Neuronal stem cell (in vitro differentiated cells): Measurements from ENCODE around the gene AP1M2.

ENCODE experiments used
- DNase-seq: peaks from one replicate; pipeline ENCODE4 v3.0.0-alpha.2; 2013; ENCODE audit warnings: low spot score
- H2AFZ ChIP-seq: one replicate; pipeline ENCODE4 v1.6.1; 2013; ENCODE audit warnings: mild to moderate bottlenecking, low read length, inconsistent platforms
- H2AK5ac ChIP-seq: 2 replicates; pipeline ENCODE4 v1.6.1; 2013; ENCODE audit warnings: low read depth, mild to moderate bottlenecking, inconsistent platforms, low read length, moderate library complexity, mixed read lengths
- H2BK120ac ChIP-seq: 2 replicates; pipeline ENCODE4 v1.6.1; 2013; ENCODE audit warnings: low read depth, mild to moderate bottlenecking, inconsistent platforms, low read length, moderate library complexity, mixed read lengths
- H2BK12ac ChIP-seq: one replicate; pipeline ENCODE4 v1.6.1; 2013; ENCODE audit warnings: low read length, inconsistent platforms
- H2BK15ac ChIP-seq: 2 replicates; pipeline ENCODE4 v1.6.1; 2013; ENCODE audit warnings: mild to moderate bottlenecking, low read length, inconsistent platforms, mixed read lengths
- H2BK5ac ChIP-seq: one replicate; pipeline ENCODE4 v1.6.1; 2013; ENCODE audit warnings: inconsistent platforms, mild to moderate bottlenecking, low read length, moderate library complexity
- H3K14ac ChIP-seq: one replicate; pipeline ENCODE4 v1.6.1; 2013; ENCODE audit warnings: low read length, inconsistent platforms
- H3K18ac ChIP-seq: 2 replicates; pipeline ENCODE4 v1.6.1; 2013; ENCODE audit warnings: low read length, inconsistent platforms
- H3K23ac ChIP-seq: 2 replicates; pipeline ENCODE4 v1.6.1; 2013; ENCODE audit warnings: low read depth, mild to moderate bottlenecking, mixed read lengths, low read length, inconsistent platforms; ENCODE audit not compliant: poor library complexity
- H3K27ac ChIP-seq: replicated peaks from 3 replicates; pipeline ENCODE4 v1.5.1; 2013; ENCODE audit warnings: low read length, inconsistent platforms
- H3K27me3 ChIP-seq, 3 experiments: 2 replicates each; pipeline ENCODE4 v1.6.1; 2013; ENCODE audit warnings: low read length in 3 of 3, mild to moderate bottlenecking in 2 of 3, inconsistent platforms in 1 of 3, low read depth in 1 of 3, mixed read lengths in 1 of 3, moderate library complexity in 1 of 3; ENCODE audit not compliant: control insufficient read depth in 3 of 3, insufficient read depth in 3 of 3
- H3K36me3 ChIP-seq, 2 donors: replicated peaks in 1 of 2; 2 replicates each; pipeline ENCODE4 v1.6.1; 2013; ENCODE audit warnings: low read length in 2 of 2; ENCODE audit not compliant: control insufficient read depth in 2 of 2, insufficient read depth in 2 of 2
- H3K4ac ChIP-seq: 2 replicates; pipeline ENCODE4 v1.6.1; 2013; ENCODE audit warnings: inconsistent platforms, mild to moderate bottlenecking, low read length, moderate library complexity
- H3K4me1 ChIP-seq, 2 donors: 1 replicate in 1 of 2; 2 replicates in 1 of 2; pipeline ENCODE4 v1.6.1; 2013; ENCODE audit warnings: low read length in 2 of 2, low read depth in 1 of 2; ENCODE audit not compliant: control insufficient read depth in 2 of 2, insufficient read depth in 1 of 2
- H3K4me2 ChIP-seq: one replicate; pipeline ENCODE4 v1.6.1; 2013; ENCODE audit warnings: mild to moderate bottlenecking, low read length, inconsistent platforms; ENCODE audit not compliant: insufficient read depth, poor library complexity, severe bottlenecking
- H3K4me3 ChIP-seq, 2 donors: 2 replicates each; pipeline ENCODE4 v1.5.1; 2013; ENCODE audit warnings: low read length in 2 of 2, mild to moderate bottlenecking in 2 of 2, inconsistent platforms in 1 of 2, moderate library complexity in 1 of 2
- H3K79me1 ChIP-seq: one replicate; pipeline ENCODE4 v1.6.1; 2013; ENCODE audit warnings: low read depth, mild to moderate bottlenecking, inconsistent platforms, low read length, moderate library complexity
- H3K9ac ChIP-seq: one replicate; pipeline ENCODE4 v1.6.1; 2013; ENCODE audit warnings: mild to moderate bottlenecking, low read depth, low read length, inconsistent platforms; ENCODE audit not compliant: poor library complexity
- H3K9me3 ChIP-seq, 2 donors: replicated peaks in 1 of 2; 2 replicates each; pipeline versions ENCODE3 to v1.6.1; 2013; ENCODE audit warnings: low read length in 2 of 2, mild to moderate bottlenecking in 2 of 2, inconsistent platforms in 1 of 2, low read depth in 1 of 2, mixed read lengths in 1 of 2, moderate library complexity in 1 of 2; ENCODE audit not compliant: control insufficient read depth in 2 of 2, insufficient read depth in 1 of 2
- H4K8ac ChIP-seq: one replicate; pipeline ENCODE4 v1.6.1; 2013; ENCODE audit warnings: low read depth, mild to moderate bottlenecking, inconsistent platforms, low read length, moderate library complexity
- H4K91ac ChIP-seq: one replicate; pipeline ENCODE4 v1.6.1; 2013; ENCODE audit warnings: low read length, low read depth, mild to moderate bottlenecking, inconsistent platforms; ENCODE audit not compliant: poor library complexity
- WGBS, 2 donors: extraction: QIAGEN DNeasy Blood & Tissue Kit; methylation state at CpG; one replicate each; pipeline ENCODE4 v1.1.7; 2013; ENCODE audit warnings: missing lambda C conversion rate in 2 of 2, mixed read lengths in 1 of 2; ENCODE audit not compliant: insufficient read length in 2 of 2, insufficient replicate concordance in 1 of 2; ENCODE audit errors: extremely low coverage in 2 of 2; 5-methylcytosine and 5-hydroxymethylcytosine counted together

AP1M2 gene

GRCh38 chr19:10565028-10565566 lies 22.0 kb downstream of the AP1M2 start:
- Histone ChIP-seq H3K79me1 (peaks cover 7% of the 10 kb centered on the region), H2BK5ac (peak overlapping the region; percentile 39), H2BK15ac (peak overlapping the region; percentile 89), H3K9me3 (peaks cover 0 to 2% of the 10 kb centered on the region in 2 donors), H3K4ac (no peak overlapping the region), H3K14ac (peak overlapping the region; percentile 89), H3K4me3 (peak overlapping the region; percentile 85 to 94), H3K18ac (peak overlapping the region; percentile 98), H4K8ac (no peak overlapping the region), H2BK120ac (no peak overlapping the region), H3K27me3 (peaks cover 0 to 18% (median 4%) of the 10 kb centered on the region in 3 experiments), H2AK5ac (peak overlapping the region; percentile 96), H2BK12ac (no peak overlapping the region), H3K9ac (peak overlapping the region; percentile 98), H3K4me1 (peaks cover 10 to 14% of the 10 kb centered on the region in 2 donors), H3K4me2 (peak overlapping the region; percentile 86), H3K27ac (peak overlapping the region; percentile 87), H4K91ac (no peak overlapping the region), H3K23ac (no peak overlapping the region), H3K36me3 (peaks cover 14 to 27% of the 10 kb centered on the region in 2 donors), H2AFZ (peak overlapping the region; percentile 94)
- no CpG with 5 or more reads among the region's 10 CpGs for WGBS, 2 donors
- peak; percentile 41 for DNase-seq

DNA sequence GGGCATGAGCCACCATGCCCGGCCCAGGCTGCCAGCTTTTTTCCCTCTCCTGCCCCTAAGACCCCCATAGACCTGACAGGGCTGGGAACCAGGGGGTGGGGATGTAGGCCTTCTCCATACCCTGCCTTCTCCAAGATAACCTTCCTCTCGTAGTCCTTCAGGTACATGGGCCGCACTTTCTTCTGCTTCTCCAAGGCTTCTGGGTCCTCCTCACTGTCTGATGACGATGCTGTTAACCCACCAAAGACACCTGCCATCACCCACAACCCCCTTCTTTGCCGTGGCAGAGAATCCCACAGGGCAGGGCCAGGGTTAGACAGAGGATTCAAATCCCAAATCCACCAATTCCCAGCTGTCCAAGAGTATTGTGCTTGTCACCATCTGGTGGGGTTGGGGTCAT lies 24.5 kb downstream of the AP1M2 start:
- H3K4me3 ChIP-seq, result no peak overlapping the region
- WGBS, 2 donors, result no CpG with 5 or more reads among the region's 5 CpGs
- no peak overlapping the region for H4K91ac ChIP-seq
- no peak overlapping the region for H2AFZ ChIP-seq
- no peak overlapping the region for H3K4ac ChIP-seq
- H2BK12ac ChIP-seq, result no peak overlapping the region
- H3K27ac ChIP-seq, result no peak overlapping the region
- H2BK15ac ChIP-seq, result no peak overlapping the region
- H3K79me1 ChIP-seq, result peaks cover 7% of the 10 kb centered on the region
- H3K18ac ChIP-seq, result no peak overlapping the region
- H3K36me3 ChIP-seq, result peaks cover 35 to 49% of the 10 kb centered on the region in 2 donors
- H4K8ac ChIP-seq, result no peak overlapping the region
- no peak overlapping the region for H2AK5ac ChIP-seq
- DNase-seq, result no peak
- peaks cover 0 to 2% of the 10 kb centered on the region in 2 donors for H3K9me3 ChIP-seq
- no peak overlapping the region for H3K4me2 ChIP-seq
- no peak overlapping the region for H2BK5ac ChIP-seq
- no peak overlapping the region for H3K14ac ChIP-seq
- peaks cover 4 to 9% of the 10 kb centered on the region in 2 donors for H3K4me1 ChIP-seq
- H3K27me3 ChIP-seq, result peaks cover 0 to 12% (median under 1%) of the 10 kb centered on the region in 3 experiments
- H3K23ac ChIP-seq, result peak overlapping the region; percentile 6
- H2BK120ac ChIP-seq, result no peak overlapping the region
- no peak overlapping the region for H3K9ac ChIP-seq

- H3K27me3 ChIP-seq, result no peaks in the 10 kb centered on the region
- H3K14ac ChIP-seq, result no peak overlapping the region
- no peak overlapping the region for H4K91ac ChIP-seq
- no peak overlapping the region for H3K4me2 ChIP-seq
- no peak overlapping the region for H4K8ac ChIP-seq
- peaks cover 0 to 2% of the 10 kb centered on the region in 2 donors for H3K9me3 ChIP-seq
- no peak overlapping the region for H2BK5ac ChIP-seq
- no peak overlapping the region for H3K27ac ChIP-seq
- WGBS, 2 donors, result no CpG with 5 or more reads among the region's 7 CpGs
- H3K9ac ChIP-seq, result no peak overlapping the region
- no peak overlapping the region for H3K18ac ChIP-seq
- H3K36me3 ChIP-seq, result peaks cover 50 to 71% of the 10 kb centered on the region in 2 donors
- H2BK12ac ChIP-seq, result no peak overlapping the region
- H3K4me1 ChIP-seq, result peaks cover 1 to 3% of the 10 kb centered on the region in 2 donors
- no peak overlapping the region for H2AK5ac ChIP-seq
- H3K4ac ChIP-seq, result no peak overlapping the region
- no peak overlapping the region for H3K4me3 ChIP-seq
- H3K23ac ChIP-seq, result no peak overlapping the region
- H3K79me1 ChIP-seq, result peaks cover 5% of the 10 kb centered on the region
- DNase-seq, result no peak
- no peak overlapping the region for H2BK15ac ChIP-seq
- no peak overlapping the region for H2AFZ ChIP-seq
- no peak overlapping the region for H2BK120ac ChIP-seq
Observed at GRCh38 chr19:10560154-10560553, 27.0 kb downstream of the AP1M2 start.

DNA sequence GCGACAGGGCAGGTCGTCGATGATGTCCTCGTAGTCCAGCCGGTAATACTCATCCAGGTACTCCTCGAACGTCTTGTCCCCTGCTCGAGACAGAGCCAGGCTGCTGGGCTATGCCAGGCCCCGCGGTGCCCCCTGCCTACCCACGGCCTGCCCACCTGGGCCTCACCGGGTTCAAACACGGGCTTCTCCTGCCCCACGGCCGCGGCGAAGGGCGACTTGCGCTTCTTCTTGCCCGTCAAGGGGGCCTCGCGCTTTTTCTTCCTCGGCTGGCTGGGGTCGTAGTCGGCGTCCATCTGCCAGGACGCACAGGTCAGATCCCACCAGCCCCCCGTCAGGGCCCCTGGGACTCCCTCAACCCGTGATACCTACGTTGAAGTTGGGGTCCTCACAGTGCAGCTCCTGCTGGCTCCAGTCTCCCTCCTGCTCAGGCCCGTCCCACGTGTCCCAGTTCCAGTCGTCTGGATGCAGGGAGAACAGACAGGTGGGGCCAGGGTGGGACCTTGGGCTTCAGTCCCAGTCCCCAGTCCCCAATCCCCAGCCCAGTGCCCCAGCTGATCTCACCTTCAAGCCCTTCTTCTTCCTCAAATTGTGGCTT lies 29.4 kb downstream of the AP1M2 start:
- Histone ChIP-seq H3K36me3 (peaks cover 69 to 89% of the 10 kb centered on the region in 2 donors), H2BK120ac (no peak overlapping the region), H2BK15ac (no peak overlapping the region), H2BK5ac (peak overlapping the region; percentile 39), H3K4ac (no peak overlapping the region), H4K91ac (no peak overlapping the region), H3K4me2 (no peak overlapping the region), H3K4me1 (no peaks in the 10 kb centered on the region), H3K23ac (no peak overlapping the region), H2AFZ (no peak overlapping the region), H4K8ac (no peak overlapping the region), H2AK5ac (no peak overlapping the region), H3K14ac (no peak overlapping the region), H3K79me1 (peaks cover 4% of the 10 kb centered on the region), H3K9ac (no peak overlapping the region), H3K18ac (no peak overlapping the region), H3K9me3 (peaks cover 0 to 2% of the 10 kb centered on the region in 2 donors), H3K27me3 (no peaks in the 10 kb centered on the region), H2BK12ac (no peak overlapping the region), H3K4me3 (peak overlapping the region in 1 of 2 donors; percentile 50), H3K27ac (no peak overlapping the region)
- WGBS, 2 donors, result no CpG with 5 or more reads among the region's 33 CpGs
- no peak for DNase-seq
